Vagina (tissue), 2 donors: ENCODE results near the gene PSMB8.
"Not testable (repeated sequence)": the region's sequence is repeated elsewhere in the genome, so short reads cannot be mapped to it uniquely, and the experiment has no call there.

Source experiments
- CTCF ChIP-seq, 3 experiments: fragments of 450-650 bp in 2 of 3; fragments of 200-600 bp in 1 of 3; sonication (generic) in 1 of 3; IDR thresholded peaks; one replicate each; pipeline ENCODE4 v1.5.1; 2017 to 2019; ENCODE audit warnings: antibody characterized with exemption in 3 of 3, mild to moderate bottlenecking in 2 of 3, moderate library complexity in 2 of 3
- POLR2A ChIP-seq, 2 donors: fragments of 450-650 bp; IDR thresholded peaks; one replicate each; pipeline ENCODE4 v1.6.1; 2017; ENCODE audit warnings: antibody characterized with exemption in 2 of 2, mild to moderate bottlenecking in 2 of 2, moderate library complexity in 2 of 2

- not testable (repeated sequence) for TF ChIP-seq CTCF, POLR2A (IDR thresholded peaks at IDR 0.05)
Measured at GRCh38 chr6:32873947-32874346, 30.1 kb upstream of the PSMB8 start.
